GM04504 (cell line): ENCODE results near the gene PSMA8.
A peak's percentile ranks its signal among the peaks of the same experiment; 100 is the strongest.
"Not testable (repeated sequence)": the region's sequence is repeated elsewhere in the genome, so short reads cannot be mapped to it uniquely, and the experiment has no call there.

Experiments used
- DNase-seq: peaks from one replicate; pipeline ENCODE4 v3.0.0-alpha.2; 2012; ENCODE audit warnings: low read depth

The PSMA8 gene

DNA sequence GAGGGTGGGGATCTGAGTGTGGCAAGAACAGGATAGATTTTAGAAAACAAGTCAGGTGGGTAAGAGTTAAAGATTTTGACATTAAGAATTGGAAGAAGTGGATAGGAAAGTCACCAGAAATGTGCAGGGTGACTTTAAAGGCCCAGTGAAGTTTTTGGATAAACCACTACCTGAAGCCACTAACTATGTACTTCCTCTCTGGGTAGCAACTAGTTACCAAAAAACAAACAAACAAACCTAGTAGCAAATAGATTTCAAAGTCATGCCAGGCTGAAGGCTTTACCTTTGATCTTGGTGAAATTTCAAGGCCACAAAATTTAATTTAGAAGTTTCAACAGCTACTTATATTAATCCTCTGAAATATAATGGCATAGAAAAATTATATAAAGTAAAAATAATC lies 42.5 kb downstream of the PSMA8 start:
- no peak for DNase-seq

GRCh38 chr18:26181343-26181826 lies 47.7 kb downstream of the PSMA8 start:
- DNase-seq, result no peak

DNA sequence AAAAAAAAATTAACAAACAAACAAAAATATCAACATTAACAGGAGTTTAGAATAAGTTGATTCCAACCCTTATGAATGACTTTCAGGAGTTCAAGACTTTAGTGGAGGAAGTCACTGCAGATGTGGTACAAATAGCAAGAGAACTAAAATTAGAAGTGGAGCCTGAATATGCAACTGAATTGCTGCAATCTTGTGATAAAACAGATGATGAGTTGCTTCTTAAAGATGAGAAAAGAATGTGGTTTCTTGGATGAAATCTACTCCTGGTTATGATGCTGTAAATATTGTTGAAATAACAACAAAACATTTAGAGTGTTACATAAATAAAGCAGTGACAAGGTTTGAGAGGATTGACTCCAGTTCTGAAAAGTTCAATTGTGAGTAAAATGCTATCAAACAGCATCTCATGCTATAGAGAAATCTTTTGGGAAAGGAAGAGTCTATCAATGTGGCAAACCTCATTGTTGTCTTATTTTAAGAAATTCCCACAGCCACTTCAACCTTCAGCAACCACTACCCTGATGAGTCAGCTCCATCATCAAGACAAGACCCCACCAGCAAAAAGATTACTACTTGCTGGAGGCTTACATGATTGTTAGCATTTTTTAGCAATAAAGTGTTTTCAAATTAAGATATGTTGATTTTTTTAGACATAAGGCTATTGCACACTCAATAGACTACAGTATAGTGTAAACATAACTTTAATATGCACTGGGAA lies 49.9 kb downstream of the PSMA8 start:
- no peak for DNase-seq

GRCh38 chr18:26185267-26185666 lies 51.6 kb downstream of the PSMA8 start:
- DNase-seq, result no peak

DNA sequence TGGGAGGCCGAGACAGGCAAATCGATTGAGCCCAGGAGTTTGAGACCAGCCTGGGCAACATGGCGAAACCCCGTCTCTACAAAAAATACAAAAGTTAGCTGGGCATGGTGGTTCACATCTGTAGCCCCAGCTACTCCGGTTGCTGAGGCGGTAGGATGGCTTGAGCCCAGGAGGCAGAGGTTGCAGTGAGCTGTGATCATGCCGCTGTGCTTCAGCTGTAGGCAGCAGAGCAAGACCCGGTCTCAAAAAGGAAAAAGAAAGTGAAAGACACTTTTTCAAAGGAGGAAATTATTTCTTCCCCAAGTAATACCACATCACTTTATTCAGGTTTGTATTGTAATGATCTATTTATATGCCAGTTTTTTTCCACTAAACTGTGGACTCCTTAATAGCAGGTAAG lies 56.8 kb downstream of the PSMA8 start:
- DNase-seq, result no peak

GRCh38 chr18:26192233-26192632 lies 58.6 kb downstream of the PSMA8 start:
- DNase-seq, result no peak

DNA sequence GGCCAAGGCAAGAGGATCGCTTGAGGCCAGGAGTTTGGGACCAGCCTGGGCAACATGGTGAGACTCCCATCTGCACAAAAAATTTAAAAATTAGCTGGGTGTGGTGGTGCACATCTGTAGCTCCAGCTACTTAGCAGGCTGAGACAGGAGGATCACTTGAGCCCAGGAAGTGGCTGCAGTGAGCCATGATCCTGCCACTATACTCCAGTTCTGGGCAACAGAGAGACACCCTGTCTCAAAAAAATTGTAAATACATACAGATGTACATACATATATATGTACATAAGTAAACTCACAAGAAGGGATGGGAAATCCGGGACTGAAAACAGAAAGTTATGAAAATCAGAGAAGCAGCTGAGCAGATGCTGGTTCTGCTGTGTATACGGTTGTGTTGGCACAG lies 62.9 kb downstream of the PSMA8 start:
- DNase-seq, result no peak

DNA sequence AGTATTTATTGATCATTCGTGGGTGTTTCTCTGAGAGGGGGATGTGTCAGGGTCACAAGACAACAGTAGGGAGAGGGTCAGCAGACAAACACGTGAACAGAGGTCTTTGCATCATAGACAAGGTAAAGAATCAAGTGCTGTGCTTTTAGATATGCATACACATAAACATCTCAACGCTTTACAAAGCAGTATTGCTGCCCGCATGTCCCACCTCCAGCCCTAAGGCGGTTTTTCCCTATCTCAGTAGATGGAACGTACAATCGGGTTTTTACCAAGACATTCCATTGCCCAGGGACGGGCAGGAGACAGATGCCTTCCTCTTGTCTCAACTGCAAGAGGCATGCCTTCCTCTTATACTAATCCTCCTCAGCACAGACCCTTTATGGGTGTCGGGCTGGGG lies 68.3 kb downstream of the PSMA8 start:
- DNase-seq, result not testable (repeated sequence)

GRCh38 chr18:26205318-26205717 lies 71.6 kb downstream of the PSMA8 start:
- no peak for DNase-seq

DNA sequence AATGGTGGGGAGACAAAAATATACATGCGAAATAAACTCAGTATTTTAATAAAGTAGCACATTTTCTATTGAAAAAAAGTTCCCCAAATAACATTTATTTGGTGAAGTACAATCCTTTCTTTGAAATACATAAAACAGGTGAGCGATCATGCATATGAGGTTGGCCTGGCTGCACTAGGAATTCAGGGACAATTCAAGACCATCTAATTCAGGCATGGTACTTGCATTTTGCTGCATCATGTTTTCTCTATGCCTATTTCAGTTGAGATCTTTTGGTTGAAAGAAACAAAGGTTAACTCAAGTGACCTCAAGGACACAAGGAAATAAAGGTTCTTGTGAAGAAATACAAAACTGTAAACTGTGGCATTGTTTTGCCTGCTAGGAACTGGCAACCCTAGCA lies 72.8 kb downstream of the PSMA8 start:
- no peak for DNase-seq

- no peak for DNase-seq
Measured at GRCh38 chr18:26207937-26208336, 74.3 kb downstream of the PSMA8 start.

- no peak for DNase-seq
Measured at GRCh38 chr18:26208977-26209376, 75.3 kb downstream of the PSMA8 start.

- no peak for DNase-seq
Measured at GRCh38 chr18:26210147-26210546, 76.5 kb downstream of the PSMA8 start.

DNA sequence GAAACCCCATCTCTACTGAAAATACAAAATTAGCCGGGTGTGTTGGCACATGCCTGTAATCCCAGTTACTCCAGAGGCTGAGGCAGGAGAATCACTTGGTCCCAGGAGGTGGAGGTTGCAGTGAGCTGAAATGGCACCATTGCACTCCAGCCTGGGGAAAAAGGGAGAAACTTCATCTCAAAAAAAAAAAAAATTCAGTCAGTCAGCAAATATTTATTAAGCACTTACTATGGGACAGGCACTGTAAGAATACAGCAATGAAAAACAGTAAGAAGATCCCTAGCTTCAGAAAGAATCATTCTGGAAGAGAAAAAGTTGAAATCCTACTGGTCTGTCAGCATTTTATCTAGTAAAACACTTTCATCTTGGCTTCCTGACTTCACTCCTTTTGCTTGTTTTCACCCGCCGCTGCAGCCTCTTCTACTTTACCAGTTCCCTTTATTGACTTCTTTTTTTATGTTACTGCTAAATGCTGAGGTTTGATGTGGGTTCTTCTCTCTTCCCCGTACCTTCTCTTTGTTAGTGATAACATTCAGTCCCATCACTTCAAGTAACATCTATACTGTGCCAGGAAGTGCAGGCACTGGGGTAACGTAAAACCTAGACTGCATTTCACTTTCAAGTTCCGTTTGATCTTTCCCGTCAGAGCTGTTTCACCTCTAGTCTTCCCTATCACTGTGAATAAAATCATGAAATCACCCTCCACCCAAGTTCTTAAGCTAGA lies 81.7 kb downstream of the PSMA8 start:
- DNase-seq, result no peak

- no peak for DNase-seq
Measured at GRCh38 chr18:26225022-26225693, 91.5 kb downstream of the PSMA8 start.

- no peak for DNase-seq
Measured at GRCh38 chr18:26225915-26226228, 92.2 kb downstream of the PSMA8 start.

DNA sequence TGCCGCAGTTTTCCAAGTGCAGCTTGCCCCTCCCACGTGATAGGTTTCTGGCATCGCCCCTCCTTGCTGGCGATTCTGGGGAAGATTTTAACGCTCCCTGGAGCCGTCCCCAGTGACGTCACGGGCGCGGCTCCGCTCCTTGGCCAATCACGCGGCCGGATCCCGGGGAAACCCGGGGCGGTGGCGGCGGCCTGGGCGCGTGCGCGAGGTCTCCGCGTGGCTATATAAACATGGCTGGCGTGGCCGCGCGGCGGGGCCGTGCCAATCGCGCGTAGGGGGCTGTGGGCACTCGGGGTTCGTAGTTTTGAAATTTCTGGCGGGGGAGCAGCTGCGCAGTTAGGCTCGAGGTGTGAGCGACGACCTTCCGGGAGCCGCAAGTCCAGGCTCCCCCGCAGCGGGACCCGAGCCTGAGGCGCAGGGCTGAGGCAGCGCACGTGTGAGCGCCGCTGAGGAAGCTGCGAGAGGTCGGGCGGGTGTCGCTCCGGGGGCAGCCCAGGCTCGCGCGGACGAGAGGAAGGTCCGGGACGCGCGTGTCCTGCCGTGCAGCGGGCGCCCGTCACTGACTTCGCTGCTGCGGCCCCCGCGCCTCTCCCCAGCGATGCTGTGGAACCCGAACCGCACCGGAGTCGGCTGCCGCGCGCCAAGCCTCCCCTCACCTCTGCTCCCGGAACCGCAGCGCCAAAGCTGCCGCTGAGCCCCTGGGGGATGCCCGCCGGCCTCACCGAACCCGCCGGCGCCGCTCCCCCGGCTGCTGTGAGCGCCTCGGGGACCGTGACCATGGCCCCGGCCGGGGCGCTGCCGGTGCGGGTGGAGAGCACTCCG lies 92.8 kb downstream of the PSMA8 start, which contains the start of gene TAF4B:
Gene TAF4B, plus strand, starts transcription at position 217 of the 822 bp plus-strand sequence. Its CDS starts 489 bp downstream, at position 706.
- peak; percentile 82 for DNase-seq

DNA sequence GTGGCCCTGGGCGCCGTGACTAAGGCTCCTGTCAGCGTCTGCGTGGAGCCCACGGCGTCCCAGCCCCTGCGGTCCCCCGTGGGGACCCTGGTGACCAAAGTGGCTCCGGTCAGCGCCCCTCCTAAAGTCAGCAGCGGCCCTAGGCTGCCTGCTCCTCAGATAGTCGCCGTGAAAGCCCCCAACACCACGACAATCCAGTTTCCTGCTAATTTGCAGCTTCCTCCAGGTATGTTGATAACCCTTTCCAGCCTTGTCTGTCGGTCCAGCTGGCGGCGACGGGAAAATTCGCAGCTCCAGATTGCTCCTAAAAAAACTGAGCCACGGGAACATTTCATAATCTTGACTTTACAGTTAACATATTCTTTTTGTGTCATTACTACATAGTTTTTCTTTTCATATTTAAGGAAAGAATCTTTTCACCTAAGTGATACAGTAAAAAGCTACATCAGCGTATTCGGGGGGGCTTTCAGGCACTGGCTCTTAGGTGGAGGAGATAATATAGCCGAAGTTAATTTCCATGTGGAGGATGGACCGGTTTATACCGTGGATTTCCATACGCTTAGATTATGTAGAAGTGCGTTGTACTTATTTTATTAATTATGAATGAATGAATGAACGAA lies 93.5 kb downstream of the PSMA8 start:
- no peak for DNase-seq

DNA sequence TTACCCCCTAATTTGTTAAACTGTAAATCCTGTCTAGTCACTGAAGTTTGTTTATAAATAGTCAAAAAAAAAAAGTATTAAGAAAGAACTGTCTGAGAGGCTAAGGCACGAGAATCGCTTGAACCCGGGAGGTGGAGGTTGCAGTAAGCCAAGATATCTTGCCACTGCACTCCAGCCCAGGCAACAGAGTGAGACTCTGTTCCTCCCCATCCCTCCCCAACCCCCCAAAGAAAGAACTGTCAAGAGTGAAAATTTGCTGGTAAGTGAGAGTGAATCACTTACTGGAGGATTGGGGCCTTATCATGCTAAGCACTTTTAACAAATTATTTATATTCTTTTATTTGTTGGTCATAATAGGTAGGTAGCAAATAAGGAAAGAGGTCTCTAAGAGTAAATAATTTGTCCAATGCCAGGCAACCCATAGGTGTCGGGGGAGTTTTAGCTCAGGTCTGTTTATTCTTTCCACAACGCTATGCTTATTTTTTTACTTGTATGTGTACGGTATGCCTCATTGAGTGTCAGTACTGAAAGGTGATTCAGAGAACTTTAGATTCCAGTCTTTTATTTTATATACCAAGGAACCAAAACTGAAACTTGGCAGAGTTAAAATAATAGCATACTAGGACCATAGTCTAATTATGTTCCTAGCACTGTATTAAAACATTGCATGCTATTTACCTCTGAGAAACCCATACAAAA lies 95.0 kb downstream of the PSMA8 start:
- DNase-seq, result no peak

- no peak for DNase-seq
Measured at GRCh38 chr18:26230497-26230896, 96.8 kb downstream of the PSMA8 start.

DNA sequence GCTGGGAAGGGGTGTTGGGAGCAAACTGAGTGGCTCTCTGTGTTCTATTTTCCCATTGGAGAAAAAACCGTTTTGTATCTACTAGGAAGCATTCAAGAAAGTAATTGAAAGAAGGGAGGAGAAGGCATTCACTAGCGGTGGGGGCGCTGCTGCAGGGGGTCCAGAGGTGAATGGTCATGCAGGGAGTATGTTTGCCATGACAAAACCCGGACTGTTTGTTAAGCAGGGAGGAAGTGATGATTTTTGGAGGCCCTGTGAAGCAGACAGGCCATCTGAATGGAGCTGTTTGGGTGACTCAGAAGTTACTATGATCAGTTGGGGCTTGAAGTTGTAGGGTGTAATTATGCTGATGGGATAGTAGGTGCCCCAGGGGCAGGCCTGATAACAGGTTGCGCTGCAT lies 99.5 kb downstream of the PSMA8 start:
- no peak for DNase-seq
